Measurements from ENCODE around the gene RLN1.

The RLN1 gene

GRCh38 chr9:5301544-5301943, 38.1 kb downstream of the RLN1 start:
- H3K4me3 Mint-ChIP-seq: no peak overlapping the region
- peaks cover 5% of the 10 kb centered on the region for H3K36me3 Mint-ChIP-seq (ENCODE audit: low read depth)
- H3K4me1 Mint-ChIP-seq (ENCODE audit: low read depth): peaks cover 18% of the 10 kb centered on the region
- H3K27me3 Mint-ChIP-seq (ENCODE audit: low read depth): no peaks in the 10 kb centered on the region
- peaks cover 11% of the 10 kb centered on the region for H3K9me3 Mint-ChIP-seq
- H3K27ac Mint-ChIP-seq: no peak overlapping the region

- peaks cover 6% of the 10 kb centered on the region for H3K9me3 Mint-ChIP-seq
- H3K4me1 Mint-ChIP-seq (ENCODE audit: low read depth): no peaks in the 10 kb centered on the region
- no peak overlapping the region for H3K27ac Mint-ChIP-seq
- H3K4me3 Mint-ChIP-seq: no peak overlapping the region
- H3K27me3 Mint-ChIP-seq (ENCODE audit: low read depth): peaks cover 29% of the 10 kb centered on the region
- peaks cover 2% of the 10 kb centered on the region for H3K36me3 Mint-ChIP-seq (ENCODE audit: low read depth)
Observed at GRCh38 chr9:5292141-5292540, 47.5 kb downstream of the RLN1 start.

- Mint-ChIP-seq H3K9me3 (peaks cover 5% of the 10 kb centered on the region), H3K27ac (no peak overlapping the region), H3K36me3 (ENCODE audit: low read depth) (peaks cover 2% of the 10 kb centered on the region), H3K4me1 (ENCODE audit: low read depth) (no peaks in the 10 kb centered on the region), H3K4me3 (no peak overlapping the region), H3K27me3 (ENCODE audit: low read depth) (peaks cover 30% of the 10 kb centered on the region)
Observed at GRCh38 chr9:5288591-5288990, 51.1 kb downstream of the RLN1 start.

GRCh38 chr9:5286262-5286661, 53.4 kb downstream of the RLN1 start:
- Mint-ChIP-seq H3K4me1 (ENCODE audit: low read depth) (no peaks in the 10 kb centered on the region), H3K36me3 (ENCODE audit: low read depth) (peaks cover 2% of the 10 kb centered on the region), H3K27ac (no peak overlapping the region), H3K4me3 (no peak overlapping the region), H3K27me3 (ENCODE audit: low read depth) (peaks cover 30% of the 10 kb centered on the region), H3K9me3 (no peaks in the 10 kb centered on the region)

Data from T-helper 1 cell treated with Interleukin-12 subunit alpha and Interleukin-12 subunit beta and Interleukin-4 antibody, amounts not matched to agents 30 μg/mL and 1 μg/mL, for 36 hours (primary cell).